Neuronal stem cell (in vitro differentiated cells): ENCODE results near the gene ZNF99. TPM values are rescaled to one million over a fixed set of nuclear protein-coding genes. Genes with fewer than 3 reads are reported as not detected.
"Not testable (repeated sequence)": the region's sequence is repeated elsewhere in the genome, so short reads cannot be mapped to it uniquely, and the experiment has no call there.

Experiments
- DNase-seq: peaks from one replicate; pipeline ENCODE4 v3.0.0-alpha.2; 2013; ENCODE audit warnings: low spot score
- H2AFZ ChIP-seq: one replicate; pipeline ENCODE4 v1.6.1; 2013; ENCODE audit warnings: mild to moderate bottlenecking, low read length, inconsistent platforms
- H2AK5ac ChIP-seq: 2 replicates; pipeline ENCODE4 v1.6.1; 2013; ENCODE audit warnings: low read depth, mild to moderate bottlenecking, inconsistent platforms, low read length, moderate library complexity, mixed read lengths
- H2BK120ac ChIP-seq: 2 replicates; pipeline ENCODE4 v1.6.1; 2013; ENCODE audit warnings: low read depth, mild to moderate bottlenecking, inconsistent platforms, low read length, moderate library complexity, mixed read lengths
- H2BK12ac ChIP-seq: one replicate; pipeline ENCODE4 v1.6.1; 2013; ENCODE audit warnings: low read length, inconsistent platforms
- H2BK15ac ChIP-seq: 2 replicates; pipeline ENCODE4 v1.6.1; 2013; ENCODE audit warnings: mild to moderate bottlenecking, low read length, inconsistent platforms, mixed read lengths
- H2BK5ac ChIP-seq: one replicate; pipeline ENCODE4 v1.6.1; 2013; ENCODE audit warnings: inconsistent platforms, mild to moderate bottlenecking, low read length, moderate library complexity
- H3K14ac ChIP-seq: one replicate; pipeline ENCODE4 v1.6.1; 2013; ENCODE audit warnings: low read length, inconsistent platforms
- H3K18ac ChIP-seq: 2 replicates; pipeline ENCODE4 v1.6.1; 2013; ENCODE audit warnings: low read length, inconsistent platforms
- H3K23ac ChIP-seq: 2 replicates; pipeline ENCODE4 v1.6.1; 2013; ENCODE audit warnings: low read depth, mild to moderate bottlenecking, mixed read lengths, low read length, inconsistent platforms; ENCODE audit not compliant: poor library complexity
- H3K27ac ChIP-seq: replicated peaks from 3 replicates; pipeline ENCODE4 v1.5.1; 2013; ENCODE audit warnings: low read length, inconsistent platforms
- H3K27me3 ChIP-seq, 3 experiments: 2 replicates each; pipeline ENCODE4 v1.6.1; 2013; ENCODE audit warnings: low read length in 3 of 3, mild to moderate bottlenecking in 2 of 3, inconsistent platforms in 1 of 3, low read depth in 1 of 3, mixed read lengths in 1 of 3, moderate library complexity in 1 of 3; ENCODE audit not compliant: control insufficient read depth in 3 of 3, insufficient read depth in 3 of 3
- H3K36me3 ChIP-seq, 2 donors: replicated peaks in 1 of 2; 2 replicates each; pipeline ENCODE4 v1.6.1; 2013; ENCODE audit warnings: low read length in 2 of 2; ENCODE audit not compliant: control insufficient read depth in 2 of 2, insufficient read depth in 2 of 2
- H3K4ac ChIP-seq: 2 replicates; pipeline ENCODE4 v1.6.1; 2013; ENCODE audit warnings: inconsistent platforms, mild to moderate bottlenecking, low read length, moderate library complexity
- H3K4me1 ChIP-seq, 2 donors: 1 replicate in 1 of 2; 2 replicates in 1 of 2; pipeline ENCODE4 v1.6.1; 2013; ENCODE audit warnings: low read length in 2 of 2, low read depth in 1 of 2; ENCODE audit not compliant: control insufficient read depth in 2 of 2, insufficient read depth in 1 of 2
- H3K4me2 ChIP-seq: one replicate; pipeline ENCODE4 v1.6.1; 2013; ENCODE audit warnings: mild to moderate bottlenecking, low read length, inconsistent platforms; ENCODE audit not compliant: insufficient read depth, poor library complexity, severe bottlenecking
- H3K4me3 ChIP-seq, 2 donors: 2 replicates each; pipeline ENCODE4 v1.5.1; 2013; ENCODE audit warnings: low read length in 2 of 2, mild to moderate bottlenecking in 2 of 2, inconsistent platforms in 1 of 2, moderate library complexity in 1 of 2
- H3K79me1 ChIP-seq: one replicate; pipeline ENCODE4 v1.6.1; 2013; ENCODE audit warnings: low read depth, mild to moderate bottlenecking, inconsistent platforms, low read length, moderate library complexity
- H3K9ac ChIP-seq: one replicate; pipeline ENCODE4 v1.6.1; 2013; ENCODE audit warnings: mild to moderate bottlenecking, low read depth, low read length, inconsistent platforms; ENCODE audit not compliant: poor library complexity
- H3K9me3 ChIP-seq, 2 donors: replicated peaks in 1 of 2; 2 replicates each; pipeline versions ENCODE3 to v1.6.1; 2013; ENCODE audit warnings: low read length in 2 of 2, mild to moderate bottlenecking in 2 of 2, inconsistent platforms in 1 of 2, low read depth in 1 of 2, mixed read lengths in 1 of 2, moderate library complexity in 1 of 2; ENCODE audit not compliant: control insufficient read depth in 2 of 2, insufficient read depth in 1 of 2
- H4K8ac ChIP-seq: one replicate; pipeline ENCODE4 v1.6.1; 2013; ENCODE audit warnings: low read depth, mild to moderate bottlenecking, inconsistent platforms, low read length, moderate library complexity
- H4K91ac ChIP-seq: one replicate; pipeline ENCODE4 v1.6.1; 2013; ENCODE audit warnings: low read length, low read depth, mild to moderate bottlenecking, inconsistent platforms; ENCODE audit not compliant: poor library complexity
- WGBS, 2 donors: extraction: QIAGEN DNeasy Blood & Tissue Kit; methylation state at CpG; one replicate each; pipeline ENCODE4 v1.1.7; 2013; ENCODE audit warnings: missing lambda C conversion rate in 2 of 2, mixed read lengths in 1 of 2; ENCODE audit not compliant: insufficient read length in 2 of 2, insufficient replicate concordance in 1 of 2; ENCODE audit errors: extremely low coverage in 2 of 2; 5-methylcytosine and 5-hydroxymethylcytosine counted together
- small RNA-seq: library from polyadenylated mRNA; stranded (forward); fragments of <200 nt; extraction: miRNeasy Mini kit (QIAGEN cat#:217004); gene quantifications from one replicate; pipeline ENCODE3, GENCODE V24; 2013; ENCODE audit not compliant: insufficient read depth

ZNF99 gene

GRCh38 chr19:22708983-22709382 is 75.0 kb downstream of the ZNF99 start:
- Histone ChIP-seq H3K9me3 (peaks cover 3 to 11% of the 10 kb centered on the region in 2 donors), H3K4me1 (no peaks in the 10 kb centered on the region), H2BK12ac (no peak overlapping the region), H2AK5ac (no peak overlapping the region), H3K9ac (no peak overlapping the region), H3K18ac (no peak overlapping the region), H3K4me3 (peak overlapping the region in 1 of 2 donors; percentile 50), H4K91ac (no peak overlapping the region), H2BK15ac (no peak overlapping the region), H3K27me3 (no peaks in the 10 kb centered on the region), H4K8ac (no peak overlapping the region), H3K79me1 (no peaks in the 10 kb centered on the region), H3K23ac (no peak overlapping the region), H3K14ac (no peak overlapping the region), H2BK5ac (no peak overlapping the region), H3K4me2 (no peak overlapping the region), H3K27ac (no peak overlapping the region), H3K36me3 (no peaks in the 10 kb centered on the region), H3K4ac (no peak overlapping the region), H2AFZ (no peak overlapping the region), H2BK120ac (no peak overlapping the region)
- DNase-seq = no peak
- WGBS, 2 donors = no CpG with 5 or more reads among the region's 27 CpGs

DNA sequence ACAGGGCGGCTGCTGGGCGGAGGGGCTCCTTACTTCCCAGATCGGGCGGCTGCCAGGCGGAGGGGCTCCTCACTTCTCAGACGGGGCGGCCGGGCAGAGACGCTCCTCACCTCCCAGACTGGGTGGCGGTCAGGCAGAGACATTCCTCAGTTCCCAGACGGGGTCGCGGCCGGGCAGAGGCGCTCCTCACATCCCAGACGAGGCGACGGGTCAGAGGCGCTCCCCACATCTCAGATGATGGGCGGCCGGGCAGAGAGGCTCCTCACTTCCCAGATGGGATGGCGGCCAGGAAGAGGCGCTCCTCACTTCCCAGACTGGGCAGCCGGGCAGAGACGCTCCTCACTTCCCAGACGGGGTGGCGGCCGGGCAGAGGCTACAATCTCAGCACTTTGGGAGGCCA is 80.9 kb downstream of the ZNF99 start:
- not testable (repeated sequence) for H2BK5ac ChIP-seq, H3K4ac ChIP-seq, H2AK5ac ChIP-seq, H2BK12ac ChIP-seq, H3K14ac ChIP-seq, H3K4me1 ChIP-seq, H3K4me2 ChIP-seq, H3K36me3 ChIP-seq, H2AFZ ChIP-seq, H3K23ac ChIP-seq, H3K27me3 ChIP-seq, H4K91ac ChIP-seq, H3K4me3 ChIP-seq, H3K18ac ChIP-seq, H2BK15ac ChIP-seq, H4K8ac ChIP-seq, DNase-seq, H3K27ac ChIP-seq, H3K79me1 ChIP-seq, H3K9me3 ChIP-seq, H3K9ac ChIP-seq, H2BK120ac ChIP-seq
- WGBS, 2 donors = no CpG with 5 or more reads among the region's 28 CpGs

- DNase-seq, H3K23ac ChIP-seq, H2BK15ac ChIP-seq, H4K91ac ChIP-seq, H2BK5ac ChIP-seq, H3K27ac ChIP-seq, H3K4ac ChIP-seq, H3K14ac ChIP-seq, H3K4me1 ChIP-seq, H3K9me3 ChIP-seq, H3K9ac ChIP-seq, H3K4me2 ChIP-seq, H2BK12ac ChIP-seq, H2BK120ac ChIP-seq, H3K36me3 ChIP-seq, H2AK5ac ChIP-seq, H3K79me1 ChIP-seq, H4K8ac ChIP-seq, H3K18ac ChIP-seq, H2AFZ ChIP-seq, H3K27me3 ChIP-seq, H3K4me3 ChIP-seq: not testable (repeated sequence)
- WGBS, 2 donors = no CpG with 5 or more reads among the region's 22 CpGs
Observed at GRCh38 chr19:22702661-22703060, 81.3 kb downstream of the ZNF99 start.

Small RNA genes within 50 kb of the gene (small RNA-seq; reads per million reads assigned to genes)
- gene AC008626.1 (not detected), gene AC008626.2 (not detected)
